ENCODE results near the gene RABAC1. TPM values are rescaled to one million over a fixed set of nuclear protein-coding genes. Genes with fewer than 3 reads are reported as not detected.

The RABAC1 gene
- polyA plus RNA-seq, 3 donors, result 42.3 to 79.3 (median 66.9) TPM

Other genes starting within 250 kb of the RABAC1 start
- under 1 TPM; 0.08 to 0.24 (median 0.10) TPM for gene CEACAM6, start 203.8 kb downstream of the RABAC1 start, polyA plus RNA-seq (ENCODE audit: insufficient read length in 3 of 3)
- gene CEACAM3, start 162.7 kb downstream of the RABAC1 start, polyA plus RNA-seq (ENCODE audit: insufficient read length in 3 of 3), result not detected
- not detected for gene LYPD4, start 114.6 kb downstream of the RABAC1 start, polyA plus RNA-seq (ENCODE audit: insufficient read length in 3 of 3)
- not detected for gene DMRTC2, start 114.3 kb downstream of the RABAC1 start, polyA plus RNA-seq (ENCODE audit: insufficient read length in 3 of 3)
- 1,000 to 10,000 TPM; 1,197 to 1,314 (median 1,210) TPM for gene RPS19, start 99.1 kb downstream of the RABAC1 start, polyA plus RNA-seq (ENCODE audit: insufficient read length in 3 of 3)
- under 1 TPM; 0.61 to 0.87 (median 0.71) TPM for gene CD79A, start 82.0 kb downstream of the RABAC1 start, polyA plus RNA-seq (ENCODE audit: insufficient read length in 3 of 3)
- gene ARHGEF1, start 76.1 kb downstream of the RABAC1 start, polyA plus RNA-seq (ENCODE audit: insufficient read length in 3 of 3), result 10 to 100 TPM; 29.8 to 32.8 (median 30.4) TPM
- under 1 TPM; 0.06 to 0.07 (median 0.06) TPM for gene ERFL, start 30.9 kb downstream of the RABAC1 start, polyA plus RNA-seq (ENCODE audit: insufficient read length in 3 of 3)
- under 1 TPM in 1 of 3 donors, not detected in 2; 0.62 TPM for gene ATP1A3, start 34.9 kb upstream of the RABAC1 start, polyA plus RNA-seq (ENCODE audit: insufficient read length in 3 of 3)
- 10 to 100 TPM; 19.1 to 20.0 (median 19.4) TPM for gene GRIK5, start 110.9 kb upstream of the RABAC1 start, polyA plus RNA-seq (ENCODE audit: insufficient read length in 3 of 3)
- 10 to 100 TPM; 12.1 to 15.1 (median 14.0) TPM for gene ZNF574, start 116.8 kb upstream of the RABAC1 start, polyA plus RNA-seq (ENCODE audit: insufficient read length in 3 of 3)
- 1 to 10 TPM in 2 of 3 donors, under 1 TPM in 1; 0.72 to 1.3 (median 1.1) TPM for gene POU2F2, start 173.1 kb upstream of the RABAC1 start, polyA plus RNA-seq (ENCODE audit: insufficient read length in 3 of 3)

Data from right renal cortex interstitium (tissue), 3 donors.